PC-3 (cell line): Measurements from ENCODE around the gene ADARB2. TPM values are rescaled to one million over a fixed set of nuclear protein-coding genes. Genes with fewer than 3 reads are reported as not detected.

Experiments used
- ATAC-seq: fragments of 200-7000 bp; cut with Tn5 transposase; 2 replicates; pipeline ENCODE4 v1.9.1; 2020; ENCODE audit warnings: mild to moderate bottlenecking, moderate library complexity
- BruUV-seq: library from RNA; stranded (reverse); fragments of 400-500 nt; replicated peaks from 2 replicates; lab custom pipeline; 2021; lab: Mats Ljungman, UMichigan
- CTCF ChIA-PET: fragments of 300-600 bp; sonication (Branson Sonifier 250); formaldehyde crosslinking; loops from one replicate; lab custom pipeline; 2022; ENCODE audit warnings: antibody characterized with exemption; lab: Charles Lee
- POLR2A ChIA-PET: fragments of 300-600 bp; sonication (Branson Sonifier 250); formaldehyde crosslinking; loops from one replicate; lab custom pipeline; 2022; ENCODE audit warnings: antibody characterized with exemption; ENCODE audit not compliant: unreplicated experiment; lab: Charles Lee
- DNase-seq: peaks from one replicate; pipeline ENCODE4 v3.0.0-alpha.2; 2015
- H2AFZ ChIP-seq: fragments of 300-600 bp; sonication (generic); 2 replicates; pipeline ENCODE4 v1.6.0; 2016; ENCODE audit warnings: antibody characterized with exemption, low read length
- H3F3A ChIP-seq: fragments of 300-600 bp; sonication (generic); one replicate; pipeline ENCODE4 v1.6.0; 2017; ENCODE audit warnings: antibody characterized with exemption, low read length, control low read depth, mild to moderate bottlenecking; ENCODE audit not compliant: unreplicated experiment
- H3K27ac ChIP-seq: fragments of 300-600 bp; sonication (generic); 2 replicates; pipeline ENCODE4 v1.5.1; 2016; ENCODE audit warnings: mild to moderate bottlenecking, low read length
- H3K27me3 ChIP-seq: fragments of 300-600 bp; sonication (generic); 2 replicates; pipeline ENCODE4 v1.6.1; 2016; ENCODE audit warnings: low read length, mixed read lengths
- H3K36me3 ChIP-seq: fragments of 300-600 bp; sonication (generic); 2 replicates; pipeline ENCODE4 v1.6.1; 2016; ENCODE audit warnings: low read depth, mixed run types, low read length, mixed read lengths
- H3K4me1 ChIP-seq: fragments of 300-600 bp; sonication (generic); 2 replicates; pipeline ENCODE4 v1.5.1; 2016; ENCODE audit warnings: low read length; ENCODE audit not compliant: insufficient read depth
- H3K4me2 ChIP-seq: fragments of 300-600 bp; sonication (generic); 2 replicates; pipeline ENCODE4 v1.6.0; 2016; ENCODE audit warnings: low read length
- H3K4me3 ChIP-seq: fragments of 300-600 bp; sonication (generic); 2 replicates; pipeline ENCODE4 v1.5.1; 2016; ENCODE audit warnings: mild to moderate bottlenecking, low read length, mixed read lengths
- H3K79me2 ChIP-seq: fragments of 300-600 bp; sonication (generic); 2 replicates; pipeline ENCODE4 v1.6.1; 2017; ENCODE audit warnings: low read length, mixed read lengths
- H3K9ac ChIP-seq: fragments of 300-600 bp; sonication (generic); 2 replicates; pipeline ENCODE4 v1.6.0; 2016; ENCODE audit warnings: mild to moderate bottlenecking, low read length
- H3K9me2 ChIP-seq: fragments of 300-600 bp; sonication (generic); replicated peaks from 2 replicates; pipeline ENCODE4 v1.6.1; 2016; ENCODE audit warnings: mixed run types, low read length, mixed read lengths
- H3K9me3 ChIP-seq: fragments of 300-600 bp; sonication (generic); 2 replicates; pipeline ENCODE4 v1.6.1; 2016; ENCODE audit warnings: low read length, mixed read lengths
- H4K20me1 ChIP-seq: fragments of 300-600 bp; sonication (generic); 2 replicates; pipeline ENCODE4 v1.6.1; 2016; ENCODE audit warnings: low read length, mixed read lengths
- EZH2 ChIP-seq: fragments of 300-600 bp; sonication (generic); IDR thresholded peaks from one replicate; pipeline ENCODE4 v1.6.1; 2017; ENCODE audit warnings: antibody characterized with exemption, mild to moderate bottlenecking, low read length; ENCODE audit not compliant: unreplicated experiment
- EZH2phosphoT487 ChIP-seq: fragments of 300-600 bp; sonication (generic); IDR thresholded peaks from 2 replicates; pipeline ENCODE4 v1.6.1; 2018; ENCODE audit warnings: mild to moderate bottlenecking, antibody characterized with exemption, low read length, borderline replicate concordance
- intact Hi-C: fragments of 100-400 bp; cut with micrococcal nuclease; formaldehyde crosslinking; loops from 2 replicates; pipeline ENCODE4 v1.9.0; 2023
- total RNA-seq: library from RNA; depleted of rRNA; stranded (reverse); fragments of >200 nt; gene quantifications from 2 replicates; pipeline ENCODE4 v1.2.3, GENCODE V29; 2014
- TF ChIP-seq, protein P1 (sequence below): fragments of 300-600 bp; sonication (generic); conservative IDR thresholded peaks from 2 replicates; pipeline ENCODE4 v1.5.1; 2017; ENCODE audit warnings: antibody characterized with exemption, low read depth, mild to moderate bottlenecking, low read length

Gene ADARB2
- total RNA-seq, 1 experiment from 2014 or later: not detected

DNA sequence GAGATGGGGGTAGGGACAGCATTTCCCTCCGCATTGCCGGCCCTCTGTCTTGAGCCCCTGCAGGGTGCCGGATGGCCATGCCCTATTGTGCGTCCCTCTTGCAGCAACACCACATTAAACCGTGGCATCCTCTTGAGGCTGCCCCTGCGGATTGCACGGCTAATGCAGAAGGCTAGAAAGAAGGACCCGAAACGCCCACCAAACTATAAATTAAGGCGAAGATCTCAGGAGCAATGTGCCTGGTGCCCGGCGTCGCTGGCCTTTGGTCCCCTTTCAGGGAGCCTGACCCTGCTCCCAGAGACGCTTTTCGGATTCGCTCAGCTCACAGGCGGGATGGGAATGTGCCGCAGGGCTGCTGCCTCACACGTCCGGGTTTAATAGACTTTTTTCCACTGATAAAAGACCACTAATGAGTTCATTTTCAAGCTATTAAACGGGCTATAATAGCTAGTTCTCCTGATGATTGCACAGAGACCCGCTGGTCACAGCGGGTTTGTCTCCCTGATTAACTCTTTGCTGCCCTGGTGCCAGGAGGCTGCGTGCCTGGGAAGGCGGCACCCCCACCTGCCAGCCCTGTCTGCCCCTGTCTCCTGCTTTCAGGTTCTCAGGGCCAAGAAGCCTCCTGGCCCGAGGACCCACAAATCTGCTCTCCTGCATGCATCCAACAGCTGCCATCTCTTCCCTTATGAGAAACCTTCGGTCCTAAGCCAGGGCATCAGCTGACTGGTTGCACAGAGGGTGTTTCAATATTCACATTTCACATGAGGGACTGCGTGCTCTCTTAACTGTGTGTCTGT lies 128.3 kb downstream of the ADARB2 start:
- Histone ChIP-seq H3F3A (no peaks in the 10 kb centered on the region), H2AFZ (no peak overlapping the region), H3K27ac (no peak overlapping the region), H3K4me1 (no peaks in the 10 kb centered on the region), H3K9ac (no peak overlapping the region), H3K4me3 (no peak overlapping the region), H3K9me2 (no peaks in the 10 kb centered on the region), H3K9me3 (no peaks in the 10 kb centered on the region), H3K4me2 (no peak overlapping the region), H3K27me3 (no peaks in the 10 kb centered on the region), H3K79me2 (no peaks in the 10 kb centered on the region), H3K36me3 (no peaks in the 10 kb centered on the region), H4K20me1 (no peaks in the 10 kb centered on the region)
- TF ChIP-seq EZH2phosphoT487: no peak
- TF ChIP-seq, protein P1, sequence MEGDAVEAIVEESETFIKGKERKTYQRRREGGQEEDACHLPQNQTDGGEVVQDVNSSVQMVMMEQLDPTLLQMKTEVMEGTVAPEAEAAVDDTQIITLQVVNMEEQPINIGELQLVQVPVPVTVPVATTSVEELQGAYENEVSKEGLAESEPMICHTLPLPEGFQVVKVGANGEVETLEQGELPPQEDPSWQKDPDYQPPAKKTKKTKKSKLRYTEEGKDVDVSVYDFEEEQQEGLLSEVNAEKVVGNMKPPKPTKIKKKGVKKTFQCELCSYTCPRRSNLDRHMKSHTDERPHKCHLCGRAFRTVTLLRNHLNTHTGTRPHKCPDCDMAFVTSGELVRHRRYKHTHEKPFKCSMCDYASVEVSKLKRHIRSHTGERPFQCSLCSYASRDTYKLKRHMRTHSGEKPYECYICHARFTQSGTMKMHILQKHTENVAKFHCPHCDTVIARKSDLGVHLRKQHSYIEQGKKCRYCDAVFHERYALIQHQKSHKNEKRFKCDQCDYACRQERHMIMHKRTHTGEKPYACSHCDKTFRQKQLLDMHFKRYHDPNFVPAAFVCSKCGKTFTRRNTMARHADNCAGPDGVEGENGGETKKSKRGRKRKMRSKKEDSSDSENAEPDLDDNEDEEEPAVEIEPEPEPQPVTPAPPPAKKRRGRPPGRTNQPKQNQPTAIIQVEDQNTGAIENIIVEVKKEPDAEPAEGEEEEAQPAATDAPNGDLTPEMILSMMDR: no peak
- no peak for TF ChIP-seq EZH2
- no TSS peak for BruUV-seq
- POLR2A ChIA-PET: no interaction called here
- intact Hi-C loops: no loop called here
- CTCF ChIA-PET: no interaction called here
- no peak for DNase-seq
- ATAC-seq: no peak

DNA sequence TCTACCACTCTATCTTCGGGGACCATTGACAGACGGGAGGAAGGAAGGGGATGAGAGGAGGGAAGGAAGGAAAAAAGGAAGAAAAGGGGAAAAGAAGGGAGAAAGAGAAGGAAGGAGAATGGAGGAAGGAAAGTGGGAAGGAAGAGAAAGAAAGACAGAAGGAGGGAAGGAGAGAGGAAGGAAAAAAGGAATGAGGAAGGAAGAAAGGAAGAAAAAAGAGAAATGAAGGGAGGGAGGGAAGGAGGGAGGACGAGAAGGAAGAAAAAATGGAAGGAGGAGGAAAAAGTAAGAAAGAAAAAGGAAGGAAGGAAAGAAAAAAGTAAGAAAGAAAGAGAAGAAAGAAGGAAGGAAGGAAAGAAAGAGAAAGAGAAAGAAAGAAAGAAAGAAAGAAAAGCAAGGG lies 128.9 kb downstream of the ADARB2 start:
- H3F3A ChIP-seq: no peaks in the 10 kb centered on the region
- POLR2A ChIA-PET: no interaction called here
- TF ChIP-seq, protein P1: no peak
- TF ChIP-seq EZH2phosphoT487 (no peak), EZH2 (no peak)
- no peaks in the 10 kb centered on the region for H3K9me3 ChIP-seq
- no TSS peak for BruUV-seq
- H2AFZ ChIP-seq: no peak overlapping the region
- no peak overlapping the region for H3K4me3 ChIP-seq
- H3K36me3 ChIP-seq: no peaks in the 10 kb centered on the region
- no peaks in the 10 kb centered on the region for H3K9me2 ChIP-seq
- H3K9ac ChIP-seq: no peak overlapping the region
- H3K27me3 ChIP-seq: no peaks in the 10 kb centered on the region
- no peaks in the 10 kb centered on the region for H3K4me1 ChIP-seq
- ATAC-seq: no peak
- intact Hi-C loops: no loop called here
- no peak overlapping the region for H3K27ac ChIP-seq
- DNase-seq: no peak
- CTCF ChIA-PET: no interaction called here
- no peaks in the 10 kb centered on the region for H3K79me2 ChIP-seq
- H3K4me2 ChIP-seq: no peak overlapping the region
- H4K20me1 ChIP-seq: no peaks in the 10 kb centered on the region

DNA sequence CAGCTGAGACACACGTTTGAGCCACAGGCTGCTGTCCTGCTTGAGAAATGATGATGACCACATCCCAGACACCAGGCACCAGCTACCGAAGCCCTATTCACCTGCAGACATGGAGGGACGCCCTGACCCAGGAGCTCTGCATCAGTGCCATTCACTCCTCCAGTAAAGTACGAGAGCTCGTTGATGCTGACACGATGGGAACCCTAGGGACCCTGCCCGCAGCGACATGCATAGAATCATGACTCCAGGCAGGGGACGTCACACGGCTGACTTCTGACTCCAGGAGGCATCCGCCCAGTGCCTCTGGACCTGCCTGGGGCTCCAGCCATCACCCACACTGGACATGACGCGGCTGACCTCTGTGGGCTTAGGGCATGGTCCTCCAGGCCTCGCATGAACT lies 129.9 kb downstream of the ADARB2 start:
- intact Hi-C loops: no loop called here
- Histone ChIP-seq H4K20me1 (no peaks in the 10 kb centered on the region), H3K9me2 (no peaks in the 10 kb centered on the region), H3K9me3 (no peaks in the 10 kb centered on the region), H3K4me1 (no peaks in the 10 kb centered on the region), H3K9ac (no peak overlapping the region), H3K36me3 (no peaks in the 10 kb centered on the region), H3K27ac (no peak overlapping the region), H2AFZ (no peak overlapping the region), H3K27me3 (no peaks in the 10 kb centered on the region), H3K4me2 (no peak overlapping the region), H3K79me2 (no peaks in the 10 kb centered on the region), H3F3A (no peaks in the 10 kb centered on the region), H3K4me3 (no peak overlapping the region)
- TF ChIP-seq EZH2phosphoT487 (no peak), EZH2 (no peak)
- TF ChIP-seq, protein P1: no peak
- ATAC-seq (no peak), DNase-seq (no peak)
- POLR2A ChIA-PET: no interaction called here
- CTCF ChIA-PET: no interaction called here
- no TSS peak for BruUV-seq
